Ascending aorta (tissue), 2 donors: ENCODE measurements around the gene UNC5B. TPM values are rescaled to one million over a fixed set of nuclear protein-coding genes. Genes with fewer than 3 reads are reported as not detected.

Source experiments
- DNase-seq, 2 donors: peaks; one replicate each; pipeline ENCODE4 v3.0.0-alpha.2; 2019; ENCODE audit warnings: low spot score in 2 of 2
- H3K27ac ChIP-seq, 2 donors: fragments of 200-600 bp; sonication (generic); one replicate each; pipeline ENCODE4 v1.5.1; 2016 to 2017; ENCODE audit warnings: mild to moderate bottlenecking in 1 of 2
- H3K27me3 ChIP-seq: fragments of 200-600 bp; sonication (generic); one replicate; pipeline ENCODE4 v1.5.1; 2017
- H3K36me3 ChIP-seq, 2 donors: fragments of 200-600 bp; sonication (generic); one replicate each; pipeline ENCODE4 v1.5.1; 2016
- H3K4me1 ChIP-seq, 2 donors: fragments of 200-600 bp; sonication (generic); one replicate each; pipeline ENCODE4 v1.5.1; 2016 to 2017; ENCODE audit warnings: mild to moderate bottlenecking in 1 of 2
- H3K4me3 ChIP-seq, 2 donors: fragments of 200-600 bp; sonication (generic); one replicate each; pipeline ENCODE4 v1.5.1; 2016 to 2017; ENCODE audit warnings: mild to moderate bottlenecking in 1 of 2
- H3K9me3 ChIP-seq, 2 donors: fragments of 200-600 bp; sonication (generic); one replicate each; pipeline ENCODE4 v1.5.1; 2016
- intact Hi-C: fragments of 100-400 bp; cut with DNase I; formaldehyde crosslinking; loops from one replicate; pipeline ENCODE4 v1.15.1; 2023
- total RNA-seq: library from RNA; depleted of rRNA; stranded (reverse); fragments of >200 nt; gene quantifications from one replicate; pipeline ENCODE4 v1.1.0, GENCODE V29; 2016
- TF ChIP-seq, protein P1 (sequence below), 3 experiments: fragments of 200-600 bp in 2 of 3; fragments of 450-650 bp in 1 of 3; sonication (generic) in 2 of 3; IDR thresholded peaks; one replicate each; pipeline ENCODE4 v1.5.1; 2016 to 2019; ENCODE audit warnings: antibody characterized with exemption in 3 of 3, mild to moderate bottlenecking in 1 of 3, moderate library complexity in 1 of 3

The UNC5B gene
- total RNA-seq, 1 donor from 2014 or later = 42.4 TPM

DNA sequence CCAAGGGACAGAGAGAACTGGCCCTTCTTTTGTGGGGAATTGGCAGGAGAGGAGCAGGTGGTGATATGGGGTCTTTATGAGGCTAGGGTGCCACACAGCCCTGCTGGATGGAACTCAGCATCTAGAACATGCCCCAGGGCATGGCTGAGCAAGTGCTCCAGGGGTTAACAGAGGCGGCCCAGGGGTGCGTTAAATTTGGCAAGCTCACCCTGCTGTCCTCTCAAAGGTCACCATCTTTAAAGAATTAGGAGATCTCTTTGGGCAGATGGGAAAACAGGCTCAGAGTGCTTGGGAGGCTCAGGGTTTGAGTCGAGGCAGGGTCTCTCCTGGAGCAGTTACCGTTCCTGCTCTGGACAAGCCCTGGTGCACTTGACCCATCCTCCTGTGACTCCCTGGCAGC lies 21.4 kb upstream of the UNC5B start:
- Histone ChIP-seq H3K27ac (no peak overlapping the region), H3K9me3 (no peaks in the 10 kb centered on the region), H3K4me1 (no peaks in the 10 kb centered on the region), H3K36me3 (no peaks in the 10 kb centered on the region), H3K4me3 (no peak overlapping the region), H3K27me3 (no peaks in the 10 kb centered on the region)
- TF ChIP-seq, protein P1, sequence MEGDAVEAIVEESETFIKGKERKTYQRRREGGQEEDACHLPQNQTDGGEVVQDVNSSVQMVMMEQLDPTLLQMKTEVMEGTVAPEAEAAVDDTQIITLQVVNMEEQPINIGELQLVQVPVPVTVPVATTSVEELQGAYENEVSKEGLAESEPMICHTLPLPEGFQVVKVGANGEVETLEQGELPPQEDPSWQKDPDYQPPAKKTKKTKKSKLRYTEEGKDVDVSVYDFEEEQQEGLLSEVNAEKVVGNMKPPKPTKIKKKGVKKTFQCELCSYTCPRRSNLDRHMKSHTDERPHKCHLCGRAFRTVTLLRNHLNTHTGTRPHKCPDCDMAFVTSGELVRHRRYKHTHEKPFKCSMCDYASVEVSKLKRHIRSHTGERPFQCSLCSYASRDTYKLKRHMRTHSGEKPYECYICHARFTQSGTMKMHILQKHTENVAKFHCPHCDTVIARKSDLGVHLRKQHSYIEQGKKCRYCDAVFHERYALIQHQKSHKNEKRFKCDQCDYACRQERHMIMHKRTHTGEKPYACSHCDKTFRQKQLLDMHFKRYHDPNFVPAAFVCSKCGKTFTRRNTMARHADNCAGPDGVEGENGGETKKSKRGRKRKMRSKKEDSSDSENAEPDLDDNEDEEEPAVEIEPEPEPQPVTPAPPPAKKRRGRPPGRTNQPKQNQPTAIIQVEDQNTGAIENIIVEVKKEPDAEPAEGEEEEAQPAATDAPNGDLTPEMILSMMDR (IDR thresholded peaks at IDR 0.05) = no peak
- DNase-seq = no peak
- intact Hi-C loops = no loop called here

GRCh38 chr10:71191551-71192076 lies 20.8 kb upstream of the UNC5B start:
- Histone ChIP-seq H3K27me3 (no peaks in the 10 kb centered on the region), H3K9me3 (peaks cover 0 to under 1% of the 10 kb centered on the region in 2 donors), H3K4me1 (no peaks in the 10 kb centered on the region), H3K27ac (no peak overlapping the region), H3K4me3 (no peak overlapping the region), H3K36me3 (no peaks in the 10 kb centered on the region)
- DNase-seq = no peak
- intact Hi-C loops = no loop called here
- TF ChIP-seq, protein P1 (IDR thresholded peaks at IDR 0.05) = no peak

DNA sequence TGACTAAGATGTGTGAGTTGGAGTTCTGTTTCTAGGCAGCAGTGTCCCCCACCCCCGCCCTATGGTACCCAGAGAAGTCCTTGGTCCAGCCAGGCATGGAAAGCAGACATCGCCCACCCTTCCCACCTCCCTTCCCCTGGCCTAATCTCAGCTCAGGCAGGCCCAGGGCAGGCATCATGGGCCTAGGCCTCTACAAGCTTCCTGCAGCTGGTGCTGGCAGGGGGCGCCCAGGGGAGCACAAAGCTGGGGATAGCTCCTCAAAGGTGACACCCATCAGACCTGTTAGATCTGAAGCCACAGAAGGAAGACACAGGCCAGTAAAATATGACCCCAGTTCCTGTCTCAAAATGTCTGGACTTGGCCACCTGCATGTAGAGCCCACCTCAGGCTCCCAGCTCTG lies 18.9 kb upstream of the UNC5B start:
- DNase-seq = peak in 1 of 2 donors; percentile 39
- Histone ChIP-seq H3K9me3 (peaks cover 8 to 20% of the 10 kb centered on the region in 2 donors), H3K36me3 (no peaks in the 10 kb centered on the region), H3K4me1 (no peaks in the 10 kb centered on the region), H3K27ac (no peak overlapping the region), H3K27me3 (no peaks in the 10 kb centered on the region), H3K4me3 (no peak overlapping the region)
- intact Hi-C loops = no loop called here
- TF ChIP-seq, protein P1 (IDR thresholded peaks at IDR 0.05) = no peak

- H3K27me3 ChIP-seq = no peaks in the 10 kb centered on the region
- H3K4me3 ChIP-seq = no peak overlapping the region
- intact Hi-C loops = no loop called here
- no peaks in the 10 kb centered on the region for H3K4me1 ChIP-seq
- TF ChIP-seq, protein P1 (IDR thresholded peaks at IDR 0.05) = no peak
- H3K9me3 ChIP-seq = peaks cover 8 to 30% of the 10 kb centered on the region in 2 donors
- H3K36me3 ChIP-seq = no peaks in the 10 kb centered on the region
- DNase-seq = no peak
- H3K27ac ChIP-seq = no peak overlapping the region
These were observed 14.4 kb upstream of the UNC5B start for GRCh38 chr10:71197955-71198354.

DNA sequence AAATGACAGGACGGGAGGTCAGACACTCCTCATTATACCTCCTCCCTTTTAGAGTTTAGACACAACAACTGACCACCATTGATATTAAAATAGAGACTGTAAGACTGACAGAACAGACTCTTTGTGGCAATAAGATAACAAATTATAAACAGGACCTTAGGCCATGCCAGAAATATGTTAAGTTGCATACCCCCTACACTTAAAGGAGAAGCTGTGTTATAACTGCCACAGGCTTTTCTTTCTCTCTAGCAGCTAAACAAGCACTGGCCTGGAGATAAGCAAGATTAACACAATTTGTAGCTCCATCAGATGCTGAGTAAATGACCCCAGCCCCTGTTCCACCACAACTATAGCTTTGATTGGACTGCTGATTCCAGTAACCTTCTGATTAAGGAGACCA lies 10.5 kb upstream of the UNC5B start:
- H3K9me3 ChIP-seq = peaks cover 8 to 27% of the 10 kb centered on the region in 2 donors
- H3K27me3 ChIP-seq = no peaks in the 10 kb centered on the region
- no peaks in the 10 kb centered on the region for H3K4me1 ChIP-seq
- no peaks in the 10 kb centered on the region for H3K36me3 ChIP-seq
- no peak overlapping the region for H3K4me3 ChIP-seq
- H3K27ac ChIP-seq = no peak overlapping the region
- TF ChIP-seq, protein P1 (IDR thresholded peaks at IDR 0.05) = no peak
- peak in 1 of 2 donors; percentile 16 for DNase-seq
- intact Hi-C loops = no loop called here

DNA sequence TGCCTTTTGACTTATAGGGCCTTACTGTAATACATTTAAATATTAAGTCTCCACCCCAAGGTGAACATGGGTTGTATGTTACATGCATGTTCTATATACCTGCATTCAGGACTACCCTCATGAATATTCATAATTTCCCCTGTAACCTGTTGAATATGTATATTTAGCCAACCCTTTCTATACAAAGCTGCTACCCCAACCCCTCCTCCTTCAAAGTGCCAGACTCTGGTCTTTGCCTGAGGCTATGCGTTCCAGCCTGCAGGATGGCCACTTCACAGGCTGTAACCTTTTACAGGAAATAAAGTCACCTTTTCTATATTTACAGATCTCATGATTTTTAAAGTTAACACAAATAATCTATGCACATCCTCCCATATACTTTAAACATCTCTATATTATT lies 10.1 kb upstream of the UNC5B start:
- intact Hi-C loops = no loop called here

More for the DNA sequence above, 10.1 kb upstream of the UNC5B start:
- TF ChIP-seq, protein P1 (IDR thresholded peaks at IDR 0.05) = no peak
- Histone ChIP-seq H3K27me3 (no peaks in the 10 kb centered on the region), H3K27ac (no peak overlapping the region), H3K4me1 (no peaks in the 10 kb centered on the region), H3K9me3 (peaks cover 8 to 22% of the 10 kb centered on the region in 2 donors), H3K4me3 (no peak overlapping the region), H3K36me3 (no peaks in the 10 kb centered on the region)
- peak in 1 of 2 donors; percentile 24 for DNase-seq
